ENCODE measurements around the gene CASP8.

The CASP8 gene

GRCh38 chr2:201242571-201243277, 17.6 kb upstream of the CASP8 start:
- H3K4me3 ChIP-seq (ENCODE audit: low read depth, low read length), result no peak overlapping the region

GRCh38 chr2:201244829-201245228, 15.5 kb upstream of the CASP8 start:
- no peak overlapping the region for H3K4me3 ChIP-seq (ENCODE audit: low read depth, low read length)

GRCh38 chr2:201246280-201246679, 14.1 kb upstream of the CASP8 start:
- no peak overlapping the region for H3K4me3 ChIP-seq (ENCODE audit: low read depth, low read length)

- no peak overlapping the region for H3K4me3 ChIP-seq (ENCODE audit: low read depth, low read length)
These were observed 12.0 kb upstream of the CASP8 start for GRCh38 chr2:201248288-201248844.

GRCh38 chr2:201249889-201250288, 10.4 kb upstream of the CASP8 start:
- no peak overlapping the region for H3K4me3 ChIP-seq (ENCODE audit: low read depth, low read length)

- no peak overlapping the region for H3K4me3 ChIP-seq (ENCODE audit: low read depth, low read length)
These were observed 9.6 kb upstream of the CASP8 start for GRCh38 chr2:201250741-201251140.

GRCh38 chr2:201254081-201254730, 6.1 kb upstream of the CASP8 start:
- no peak overlapping the region for H3K4me3 ChIP-seq (ENCODE audit: low read depth, low read length)

GRCh38 chr2:201255408-201256033, 4.8 kb upstream of the CASP8 start:
- no peak overlapping the region for H3K4me3 ChIP-seq (ENCODE audit: low read depth, low read length)

- H3K4me3 ChIP-seq (ENCODE audit: low read depth, low read length), result no peak overlapping the region
These were observed 4.3 kb upstream of the CASP8 start for GRCh38 chr2:201256082-201256481.

GRCh38 chr2:201257381-201257955, 2.9 kb upstream of the CASP8 start:
- H3K4me3 ChIP-seq (ENCODE audit: low read depth, low read length), result no peak overlapping the region

- H3K4me3 ChIP-seq (ENCODE audit: low read depth, low read length), result no peak overlapping the region
These were observed 2.2 kb upstream of the CASP8 start for GRCh38 chr2:201257956-201258665.

GRCh38 chr2:201258666-201259615, 1.4 kb upstream of the CASP8 start:
- H3K4me3 ChIP-seq (ENCODE audit: low read depth, low read length), result no peak overlapping the region

GRCh38 chr2:201261471-201261870, 1.1 kb downstream of the CASP8 start:
- no peak overlapping the region for H3K4me3 ChIP-seq (ENCODE audit: low read depth, low read length)

- no peak overlapping the region for H3K4me3 ChIP-seq (ENCODE audit: low read depth, low read length)
These were observed 1.6 kb downstream of the CASP8 start for GRCh38 chr2:201261906-201262305.

- H3K4me3 ChIP-seq (ENCODE audit: low read depth, low read length), result no peak overlapping the region
These were observed 2.4 kb downstream of the CASP8 start for GRCh38 chr2:201262718-201263117.

- no peak overlapping the region for H3K4me3 ChIP-seq (ENCODE audit: low read depth, low read length)
These were observed 3.4 kb downstream of the CASP8 start for GRCh38 chr2:201263779-201264178.

- H3K4me3 ChIP-seq (ENCODE audit: low read depth, low read length), result no peak overlapping the region
These were observed 4.3 kb downstream of the CASP8 start for GRCh38 chr2:201264472-201265173.

GRCh38 chr2:201266629-201267028, 6.3 kb downstream of the CASP8 start:
- no peak overlapping the region for H3K4me3 ChIP-seq (ENCODE audit: low read depth, low read length)

Measured in iPS-11a (cell line).